GM21423 (cell line): ENCODE data around the gene SMC6.

ENCODE experiments used
- ATAC-seq: cut with Tn5 transposase; IDR thresholded peaks from one replicate; pipeline ENCODE4 v1.9.1; 2021; ENCODE audit warnings: mild to moderate bottlenecking, moderate library complexity; ENCODE audit not compliant: unreplicated experiment

The SMC6 gene

GRCh38 chr2:17620280-17620679 is 133.3 kb downstream of the SMC6 start:
- no peak for ATAC-seq

- ATAC-seq: no peak
Measured at GRCh38 chr2:17617955-17618354, 135.7 kb downstream of the SMC6 start.

DNA sequence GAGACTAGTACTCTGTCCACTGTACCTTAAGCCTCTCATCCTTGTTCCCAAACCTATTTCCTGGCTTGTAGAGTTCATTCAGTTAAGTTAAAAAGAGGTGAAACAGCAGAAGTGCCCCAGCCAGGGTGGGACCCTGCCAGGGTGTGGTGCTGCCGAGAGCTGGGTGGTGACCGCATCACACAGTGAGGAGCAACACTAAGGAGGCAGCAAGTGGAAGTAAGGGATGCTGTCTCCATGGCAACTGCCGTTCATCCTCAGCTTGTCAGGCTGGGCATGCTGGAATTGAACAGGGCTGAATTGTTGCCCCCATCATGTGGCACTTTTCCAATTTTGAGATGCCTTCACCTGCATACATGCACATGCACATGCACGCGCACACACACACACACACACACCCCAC is 136.1 kb downstream of the SMC6 start:
- ATAC-seq: no peak

GRCh38 chr2:17616405-17616804 is 137.2 kb downstream of the SMC6 start:
- no peak for ATAC-seq

DNA sequence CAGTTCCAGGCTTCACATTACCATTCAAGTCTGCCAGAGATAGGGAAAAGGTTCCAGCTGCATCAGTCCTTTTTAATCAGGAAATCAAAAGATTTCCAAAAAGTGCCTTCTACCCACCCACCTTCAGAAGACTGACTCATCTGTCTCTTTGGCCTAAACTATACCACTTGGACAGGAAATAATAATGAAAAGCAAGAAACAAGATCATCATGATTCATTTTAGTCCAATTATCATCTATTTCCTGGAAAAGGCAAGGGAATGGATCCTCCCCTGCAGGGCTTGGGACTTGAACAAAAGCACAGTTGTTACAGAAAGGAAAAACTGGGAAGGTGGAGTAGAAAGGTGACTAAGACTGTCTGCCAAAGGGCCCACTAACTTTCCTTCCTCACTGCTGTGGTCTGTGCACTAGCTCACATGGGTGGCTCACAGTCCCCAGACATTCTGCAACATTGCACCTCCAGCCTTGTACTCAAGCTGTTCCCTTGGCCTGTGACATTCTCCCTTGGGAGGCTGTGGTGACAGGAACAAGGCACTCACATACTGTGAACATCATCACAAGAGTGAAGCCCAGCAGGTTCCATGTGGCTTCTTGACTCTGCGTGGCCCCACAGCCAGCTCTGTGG is 137.8 kb downstream of the SMC6 start:
- ATAC-seq: no peak

- ATAC-seq: no peak
Measured at GRCh38 chr2:17615147-17615546, 138.5 kb downstream of the SMC6 start.

GRCh38 chr2:17614174-17614930 is 139.3 kb downstream of the SMC6 start:
- no peak for ATAC-seq
